GM19468 (cell line): ENCODE measurements around the gene FADS3.

Experiments
- ATAC-seq: cut with Tn5 transposase; IDR thresholded peaks from one replicate; pipeline ENCODE4 v1.9.1; 2021; ENCODE audit warnings: mild to moderate bottlenecking, moderate library complexity, moderate number of reproducible peaks; ENCODE audit not compliant: unreplicated experiment; ENCODE audit errors: extremely low read depth

The FADS3 gene

GRCh38 chr11:61900251-61900650 is 8.9 kb upstream of the FADS3 start:
- no peak for ATAC-seq

- no peak for ATAC-seq
Observed at GRCh38 chr11:61899146-61899841, 7.9 kb upstream of the FADS3 start.

GRCh38 chr11:61898247-61898582 is 6.9 kb upstream of the FADS3 start:
- ATAC-seq = no peak

- ATAC-seq = no peak
Observed at GRCh38 chr11:61897387-61898246, 6.3 kb upstream of the FADS3 start.

- no peak for ATAC-seq
Observed at GRCh38 chr11:61896665-61897386, 5.5 kb upstream of the FADS3 start.

GRCh38 chr11:61895718-61896059 is 4.3 kb upstream of the FADS3 start:
- ATAC-seq = no peak

GRCh38 chr11:61895046-61895717 is 3.8 kb upstream of the FADS3 start:
- ATAC-seq = no peak

GRCh38 chr11:61893981-61894380 is 2.6 kb upstream of the FADS3 start:
- ATAC-seq = no peak

GRCh38 chr11:61892085-61892370 is 683 bp upstream of the FADS3 start:
- no peak for ATAC-seq

GRCh38 chr11:61890529-61891330 is 615 bp downstream of the FADS3 start:
- no peak for ATAC-seq

- no peak for ATAC-seq
Observed at GRCh38 chr11:61889831-61890230, 1.5 kb downstream of the FADS3 start.

- ATAC-seq = no peak
Observed at GRCh38 chr11:61888590-61888989, 2.8 kb downstream of the FADS3 start.

- no peak for ATAC-seq
Observed at GRCh38 chr11:61887839-61888494, 3.4 kb downstream of the FADS3 start.

GRCh38 chr11:61886643-61887042 is 4.7 kb downstream of the FADS3 start:
- ATAC-seq = no peak

GRCh38 chr11:61885784-61886580 is 5.4 kb downstream of the FADS3 start:
- ATAC-seq = no peak

GRCh38 chr11:61885166-61885778 is 6.1 kb downstream of the FADS3 start:
- ATAC-seq = no peak

GRCh38 chr11:61883947-61884346 is 7.4 kb downstream of the FADS3 start:
- ATAC-seq = no peak

GRCh38 chr11:61883327-61883726 is 8.0 kb downstream of the FADS3 start:
- ATAC-seq = no peak
